RCC 7860 (cell line): Measurements from ENCODE around the gene ALX4.

Experiments
- DNase-seq: peaks from one replicate; pipeline ENCODE4 v3.0.0-alpha.2; 2015; ENCODE audit warnings: low spot score
- FAIRE-seq: peaks from 2 replicates; lab custom pipeline; 2012; peaks lifted over from hg19 to GRCh38; lab: Jason Lieb, UNC

Gene ALX4

DNA sequence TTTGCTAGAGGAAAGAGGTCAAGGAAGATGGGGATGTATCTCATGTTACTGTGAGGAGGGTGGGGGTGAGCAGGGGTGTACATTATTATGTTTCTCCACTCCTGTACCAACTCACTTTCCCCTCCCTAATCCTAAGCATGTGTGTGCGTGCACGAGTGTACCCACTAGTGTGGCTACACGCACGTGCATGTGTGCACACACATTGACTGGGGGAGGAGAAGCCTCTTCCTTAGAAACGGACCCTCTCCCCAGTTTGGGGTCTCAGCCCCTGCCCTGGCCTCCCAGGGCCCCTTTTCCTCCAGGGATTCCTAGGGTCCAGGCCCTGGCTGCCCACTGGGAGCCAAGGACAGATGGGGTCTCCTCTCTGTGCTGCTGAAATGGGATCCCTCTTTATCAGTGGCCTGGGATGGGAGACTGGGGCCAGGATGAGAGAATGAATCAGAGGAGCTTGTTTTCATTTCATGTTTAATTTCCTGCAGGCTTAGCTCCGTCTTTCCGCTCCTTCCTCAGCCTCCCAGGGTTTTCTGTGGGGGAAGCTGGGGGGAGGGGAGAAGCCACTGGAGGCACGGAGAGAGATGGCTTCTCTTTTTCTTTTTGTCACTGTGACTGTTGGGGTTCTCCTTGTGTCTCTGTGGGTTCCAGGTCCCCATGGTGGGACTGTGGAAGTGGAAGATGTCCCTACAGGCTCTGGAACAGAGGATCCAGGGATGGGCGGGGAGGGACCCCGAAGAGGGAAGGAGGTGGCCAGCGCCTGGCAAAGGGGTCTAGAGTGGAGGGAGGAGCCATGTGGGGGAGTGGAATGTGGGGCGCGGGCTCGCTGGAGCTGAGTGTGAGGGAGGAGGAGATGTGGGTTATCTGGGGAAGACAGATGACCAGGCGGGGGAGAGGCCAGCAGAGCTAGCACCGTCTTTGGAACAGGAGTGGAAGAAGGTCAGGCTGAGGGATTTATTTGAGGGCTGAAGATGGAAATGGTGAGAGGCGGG lies 40.3 kb downstream of the ALX4 start:
- no peak for FAIRE-seq
- DNase-seq: no peak

- FAIRE-seq: no peak
- DNase-seq: no peak
Observed at GRCh38 chr11:44268614-44269080, 41.3 kb downstream of the ALX4 start.

DNA sequence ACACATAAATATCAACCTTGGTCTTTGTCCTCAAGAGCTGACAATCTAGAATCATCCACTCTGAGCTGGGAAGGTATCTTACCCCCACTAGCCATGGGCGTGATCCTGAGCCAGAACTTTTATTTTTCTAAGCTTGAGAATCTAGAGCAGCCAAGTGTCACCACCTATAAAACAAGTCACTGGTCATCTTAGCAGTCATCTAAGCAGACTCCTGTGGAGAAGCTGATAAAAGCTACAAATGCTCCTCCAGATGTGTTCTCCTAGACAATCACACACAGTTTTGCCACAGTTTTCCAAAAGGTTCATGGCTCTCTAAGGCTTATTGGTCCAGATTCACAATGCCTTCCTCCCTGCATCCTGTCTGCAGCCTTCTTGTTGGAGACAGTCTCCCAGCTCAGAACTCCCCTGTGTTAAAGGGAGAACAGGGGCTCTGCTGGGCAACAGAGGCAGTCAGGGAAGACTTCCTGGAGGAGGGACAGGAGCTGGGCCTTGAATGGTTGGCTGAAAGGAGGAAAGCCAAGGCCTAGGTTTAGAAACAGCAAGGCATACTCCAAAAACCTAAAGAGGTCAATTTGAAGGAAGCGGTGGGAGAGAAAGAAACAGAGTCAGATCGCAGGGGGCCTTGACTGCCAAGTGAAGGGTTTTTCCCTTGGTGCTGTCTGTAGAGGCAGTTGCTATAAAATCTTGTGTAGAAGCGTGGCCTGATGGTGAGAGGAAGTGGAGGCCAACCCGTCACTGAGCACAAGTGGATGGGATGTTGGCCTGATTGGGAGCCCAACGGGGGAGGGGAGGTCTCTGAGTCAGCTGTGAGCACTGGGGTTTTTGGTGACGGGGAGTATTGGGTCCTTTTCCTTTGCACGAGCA lies 42.0 kb downstream of the ALX4 start:
- DNase-seq (no peak), FAIRE-seq (no peak)

DNA sequence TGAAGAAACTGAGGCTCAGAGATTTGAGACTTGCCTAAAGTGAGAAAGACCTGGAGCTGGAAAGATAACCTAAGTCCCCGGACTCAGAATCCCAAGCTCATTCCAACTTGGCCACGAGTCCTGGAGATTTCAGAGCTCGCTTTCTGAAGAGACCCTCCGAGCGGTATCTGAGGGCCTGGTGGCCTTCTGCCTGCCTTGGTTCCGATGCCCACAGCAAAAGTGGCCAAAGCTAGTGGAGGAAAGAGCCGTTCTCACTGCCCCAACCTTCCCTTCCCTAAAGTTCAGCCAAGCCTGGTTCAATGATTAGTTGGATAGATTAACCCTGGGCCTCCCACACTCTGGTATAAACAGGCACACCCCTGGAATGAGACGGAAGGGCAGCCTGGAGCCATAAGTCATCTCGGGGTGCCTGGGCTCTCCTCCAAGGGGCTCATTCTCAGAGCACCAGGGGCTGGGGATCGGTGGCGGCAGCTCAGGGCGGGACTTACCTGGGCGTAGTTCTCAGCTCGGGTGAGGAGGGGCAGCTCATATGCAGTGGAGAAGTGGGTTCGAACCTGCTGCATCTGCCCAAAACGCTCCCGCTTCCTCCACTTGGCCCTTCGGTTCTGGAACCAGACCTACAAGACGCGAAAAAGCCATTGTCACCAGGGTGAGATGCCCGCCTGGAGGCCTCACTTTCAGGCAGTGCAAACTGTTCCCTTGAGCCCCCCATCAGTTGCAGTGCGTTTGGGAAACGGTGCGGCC lies 42.8 kb downstream of the ALX4 start:
- DNase-seq (no peak), FAIRE-seq (no peak)

- FAIRE-seq (no peak), DNase-seq (no peak)
Observed at GRCh38 chr11:44266056-44266780, 43.7 kb downstream of the ALX4 start.

GRCh38 chr11:44264761-44265160 lies 45.2 kb downstream of the ALX4 start:
- FAIRE-seq (no peak), DNase-seq (no peak)

- DNase-seq (no peak), FAIRE-seq (no peak)
Observed at GRCh38 chr11:44264438-44264749, 45.5 kb downstream of the ALX4 start.

- DNase-seq: no peak
- FAIRE-seq: no peak
Observed at GRCh38 chr11:44263738-44264437, 46.1 kb downstream of the ALX4 start.

DNA sequence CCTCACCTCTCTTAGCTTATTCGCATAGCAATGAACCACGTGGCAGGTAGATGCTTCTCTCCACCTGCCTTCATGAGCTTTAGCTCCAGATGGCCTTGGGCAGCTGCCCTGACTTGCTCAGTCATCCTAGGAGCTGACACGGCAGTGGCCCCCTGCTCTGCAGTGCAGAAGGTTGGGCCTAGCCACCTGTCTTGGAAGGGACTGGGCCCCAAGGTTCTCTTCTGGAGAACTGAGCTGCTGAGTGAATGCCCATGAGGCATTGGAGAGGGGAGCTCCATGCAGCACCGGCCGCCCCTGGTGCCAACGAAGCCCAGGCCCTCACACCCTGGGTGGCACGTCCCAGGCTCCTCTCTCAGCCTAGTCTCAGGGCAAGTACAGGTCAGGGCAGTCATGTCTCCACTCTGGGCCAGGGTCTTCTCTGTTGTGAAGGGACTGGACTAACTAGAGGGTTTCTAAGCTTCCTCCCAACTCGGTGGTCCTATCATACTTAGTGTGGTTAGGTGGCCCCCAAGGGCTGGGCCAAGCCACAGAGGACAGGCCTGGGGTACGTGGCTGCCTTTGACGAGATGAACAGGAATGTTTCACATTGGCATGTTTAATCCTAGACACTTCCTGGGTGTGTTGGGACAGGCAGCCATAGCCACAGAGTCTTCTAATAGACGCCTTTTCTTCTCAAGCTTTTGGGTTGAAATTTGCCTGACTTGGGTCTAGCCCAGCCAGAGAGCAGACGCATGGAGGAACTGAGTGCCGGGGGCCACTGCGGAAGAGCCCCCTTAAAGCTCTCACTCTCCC lies 47.9 kb downstream of the ALX4 start:
- FAIRE-seq: no peak
- no peak for DNase-seq

DNA sequence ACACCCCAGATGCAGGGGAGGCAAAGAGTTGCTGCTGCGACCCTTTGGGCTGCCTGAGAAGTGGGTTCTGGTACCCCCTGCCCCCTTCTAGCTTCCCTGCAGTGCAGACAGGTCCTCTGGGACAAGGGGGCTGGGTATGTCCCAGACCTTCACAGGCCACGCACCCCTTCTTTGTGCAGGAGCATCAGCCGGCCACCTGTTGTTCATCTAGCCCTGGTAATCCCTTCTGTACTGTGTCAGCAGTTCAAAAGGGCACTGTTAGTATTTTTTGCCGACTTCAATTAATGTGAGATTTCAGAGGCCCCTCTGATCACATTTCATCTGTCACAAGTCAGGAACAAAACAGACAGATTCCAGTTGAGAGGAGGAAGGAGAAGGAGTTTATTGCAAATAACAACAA lies 49.9 kb downstream of the ALX4 start:
- FAIRE-seq: no peak

GRCh38 chr11:44258839-44259420 lies 51.0 kb downstream of the ALX4 start:
- DNase-seq (no peak), FAIRE-seq (no peak)

More for the DNA sequence above, 49.9 kb downstream of the ALX4 start:
- DNase-seq: no peak

DNA sequence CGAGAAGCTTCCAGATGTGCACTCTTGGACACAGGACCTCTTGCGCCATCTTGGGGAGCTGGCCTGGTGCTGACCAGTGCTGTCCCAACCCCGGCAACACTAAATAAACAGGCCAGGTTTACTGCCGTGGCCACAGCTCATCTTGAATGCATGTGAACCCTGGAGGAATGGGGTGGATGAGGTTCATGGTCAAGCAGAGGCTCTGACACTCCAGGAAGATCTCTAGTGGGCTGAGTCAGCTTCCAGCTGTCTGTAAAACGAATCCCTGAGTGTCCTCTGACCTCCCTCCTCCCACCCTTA lies 51.8 kb downstream of the ALX4 start:
- DNase-seq: no peak
- FAIRE-seq: no peak

DNA sequence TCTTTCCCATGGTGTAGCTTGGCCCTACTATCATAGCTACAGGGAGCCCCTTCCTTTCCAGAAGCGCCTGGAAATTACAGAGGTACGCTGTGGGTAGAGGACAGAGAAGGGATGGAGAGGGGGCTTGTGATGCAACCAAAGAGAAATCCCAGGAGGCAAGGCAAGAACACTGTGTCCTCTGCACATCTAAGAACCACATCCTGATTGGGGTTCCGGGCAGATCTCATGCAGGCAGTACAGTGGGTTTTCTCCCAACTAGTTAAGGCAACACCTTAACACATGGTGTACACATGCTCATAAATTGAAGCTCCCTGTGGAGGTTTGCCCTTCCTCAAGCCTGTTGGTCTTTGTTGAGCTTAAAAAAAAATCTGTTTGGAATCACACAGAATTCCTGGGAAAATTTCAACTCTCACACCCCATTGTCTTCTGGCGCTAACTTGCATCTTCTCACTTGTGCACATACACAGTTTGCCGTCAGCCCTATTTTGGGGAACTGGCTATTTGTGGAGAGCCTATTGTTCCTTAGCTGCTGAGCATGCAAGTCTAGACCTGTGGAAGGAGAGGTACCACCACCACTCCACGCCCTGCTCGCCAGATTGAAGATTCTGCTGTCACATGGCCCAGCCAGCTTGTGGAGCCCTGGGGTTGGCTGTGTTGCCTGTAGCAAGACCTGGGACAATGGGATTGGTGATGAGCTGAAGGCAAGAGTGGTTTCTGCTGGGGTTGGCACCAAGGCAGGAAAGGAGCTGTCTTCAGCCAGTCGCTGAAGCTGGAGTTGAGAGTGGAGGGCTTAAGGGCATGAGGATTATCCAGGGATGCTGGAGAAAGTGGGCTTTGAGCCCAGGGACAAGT lies 52.4 kb downstream of the ALX4 start:
- DNase-seq (no peak), FAIRE-seq (no peak)

DNA sequence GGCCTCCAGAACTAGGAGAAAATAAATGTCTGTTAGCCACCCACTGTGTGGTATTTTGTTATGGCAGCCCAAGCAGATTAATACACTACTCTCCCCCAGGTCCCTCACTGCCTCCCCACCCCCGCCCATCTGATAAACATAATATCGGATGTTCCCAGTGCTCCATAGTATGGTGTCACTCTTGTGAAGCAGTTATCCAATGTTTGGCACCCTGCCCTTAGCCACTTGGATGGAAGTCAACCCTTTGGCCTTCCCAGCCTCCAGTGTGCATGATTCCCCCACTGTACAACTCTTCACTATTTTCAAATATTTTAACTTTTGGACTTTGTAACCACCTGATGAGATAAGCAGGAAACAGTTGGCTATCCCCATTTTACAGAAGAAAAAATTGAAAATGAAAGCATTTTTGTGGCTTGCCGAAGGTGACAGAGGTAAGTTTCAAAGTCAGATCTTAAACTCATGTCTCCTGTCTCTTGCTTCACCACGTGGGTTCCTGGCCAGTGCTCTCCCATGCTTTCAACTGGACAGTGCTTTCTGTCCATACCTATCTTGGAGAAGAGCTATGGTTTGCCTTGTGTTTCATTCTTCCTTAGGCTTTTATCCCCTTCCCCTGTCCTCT lies 53.2 kb downstream of the ALX4 start:
- FAIRE-seq (no peak), DNase-seq (no peak)

DNA sequence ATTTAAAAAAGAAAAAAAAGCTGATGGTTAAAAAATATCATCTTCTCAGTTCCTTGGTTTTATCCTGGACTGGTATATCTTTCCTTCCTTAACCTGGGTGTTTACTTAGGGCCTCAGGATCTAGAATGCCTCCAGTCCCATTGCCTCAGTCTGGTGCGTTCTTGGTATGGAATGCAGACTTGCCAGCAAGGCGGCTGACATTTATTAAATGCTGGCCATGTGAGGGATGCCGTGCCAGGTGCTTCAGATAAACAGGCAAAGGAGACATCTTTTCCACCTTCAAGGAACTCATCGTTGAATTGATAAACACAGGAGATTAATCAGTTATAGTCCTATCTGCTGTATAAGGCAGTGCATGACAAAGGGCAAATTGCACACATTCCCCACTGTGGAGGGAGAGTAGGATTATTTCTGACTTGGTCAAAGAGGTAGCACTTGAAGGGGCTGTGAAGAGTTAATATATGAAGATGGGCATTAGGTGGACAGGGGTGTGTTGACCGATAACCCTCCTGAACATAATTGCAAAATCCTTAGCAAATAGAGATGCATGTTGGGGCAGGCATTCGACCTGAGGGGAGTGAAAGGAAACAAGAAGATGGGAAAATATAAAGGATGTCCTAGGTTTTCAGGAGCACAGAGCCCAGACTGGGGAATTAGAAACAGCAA lies 54.4 kb downstream of the ALX4 start:
- DNase-seq (no peak), FAIRE-seq (no peak)

GRCh38 chr11:44252999-44253602 lies 56.8 kb downstream of the ALX4 start:
- no peak for FAIRE-seq
- no peak for DNase-seq

GRCh38 chr11:44250421-44250820 lies 59.5 kb downstream of the ALX4 start:
- FAIRE-seq (no peak), DNase-seq (no peak)
